Measurements from ENCODE around the gene RPL27.

GRCh38 chr17:42997390-42997983, 732 bp upstream of the RPL27 start:
- TF ChIP-seq CTCF (IDR thresholded peaks at IDR 0.05) (no peak), EP300 (IDR thresholded peaks at IDR 0.05) (no peak), POLR2AphosphoS5 (IDR thresholded peaks at IDR 0.05) (no peak)

Data from sigmoid colon (tissue), 4 donors.